Stimulated activated CD8-positive, alpha-beta memory T cell treated with anti-CD3 and anti-CD28 coated beads, Interleukin-7, amount 100 ng/mL, for 48 hours (primary cell): Measurements from ENCODE around the gene IL4R.
"Not testable (repeated sequence)": the region's sequence is repeated elsewhere in the genome, so short reads cannot be mapped to it uniquely, and the experiment has no call there.

Source experiments
- DNase-seq, 2 donors: peaks; one replicate each; pipeline ENCODE4 v3.0.0-alpha.2; 2020; ENCODE audit warnings: low read depth in 1 of 2; ENCODE audit errors: extremely low read depth in 1 of 2

Gene IL4R

DNA sequence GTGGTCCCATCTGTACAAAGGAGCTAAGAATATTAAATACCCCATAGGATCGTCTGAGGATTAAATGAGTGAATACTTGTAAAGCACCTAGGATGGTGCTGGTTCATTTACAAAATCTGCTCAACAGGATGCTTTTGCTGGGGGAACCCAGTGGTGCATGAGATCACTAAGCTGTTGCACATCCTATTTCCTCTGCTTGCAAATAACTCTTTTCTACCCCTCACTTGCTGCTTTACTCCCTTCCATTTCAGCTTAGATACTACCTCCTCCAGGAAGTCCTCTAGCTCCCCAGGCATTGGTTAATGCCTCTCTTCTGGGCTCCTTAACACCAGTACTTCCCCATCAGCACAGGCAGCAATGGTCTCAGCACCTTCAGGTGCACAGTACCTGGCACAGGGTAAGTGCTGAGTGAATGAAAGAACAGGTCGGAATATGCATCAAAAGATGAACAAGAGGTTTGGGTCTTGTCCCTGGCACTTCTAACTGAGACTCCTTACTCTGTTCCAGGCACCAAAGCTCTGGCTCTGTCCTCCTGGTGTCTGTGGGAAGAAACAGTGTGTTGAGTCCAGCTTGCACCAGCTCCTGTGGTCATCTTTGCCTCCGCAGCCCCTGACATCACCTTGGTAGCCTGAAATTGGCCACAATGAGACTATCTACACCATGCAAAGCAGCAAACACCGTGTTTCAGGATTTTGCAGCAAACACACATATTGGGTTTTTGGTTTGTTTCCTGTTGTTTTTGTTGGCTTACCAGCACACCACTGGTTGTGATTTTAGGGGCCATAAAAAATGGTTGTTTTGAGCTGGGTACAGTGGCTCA lies 64.1 kb downstream of the IL4R start:
- no peak for DNase-seq

DNA sequence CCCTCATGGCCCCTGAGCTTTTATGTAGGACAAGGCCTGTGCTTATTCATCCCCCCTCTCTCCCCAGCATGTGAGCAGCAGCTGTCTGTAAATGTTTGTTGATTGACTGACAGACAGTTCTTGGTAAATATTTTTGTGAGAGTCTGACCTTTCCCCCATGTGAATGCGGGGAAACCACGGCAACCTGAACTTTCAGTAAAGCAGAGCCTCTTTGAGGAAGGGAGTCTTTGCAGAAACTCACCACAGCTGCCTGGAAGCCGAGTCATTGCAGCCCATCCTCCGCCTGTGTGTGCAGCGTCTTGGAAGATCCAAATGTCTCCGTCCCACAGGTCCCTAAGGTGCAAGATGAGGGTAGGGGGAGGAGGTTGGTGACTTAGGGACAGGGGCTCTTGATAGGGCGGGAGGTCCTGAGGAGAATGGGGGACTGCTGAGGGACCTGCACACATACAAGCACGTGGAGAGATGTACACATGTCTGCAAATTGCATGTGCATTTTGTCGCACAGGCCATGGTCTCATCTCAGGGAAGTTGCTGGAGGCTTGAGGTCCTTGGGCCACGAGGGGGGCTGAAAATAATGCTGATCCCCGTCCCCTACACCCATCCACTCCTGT lies 65.2 kb downstream of the IL4R start:
- no peak for DNase-seq

DNA sequence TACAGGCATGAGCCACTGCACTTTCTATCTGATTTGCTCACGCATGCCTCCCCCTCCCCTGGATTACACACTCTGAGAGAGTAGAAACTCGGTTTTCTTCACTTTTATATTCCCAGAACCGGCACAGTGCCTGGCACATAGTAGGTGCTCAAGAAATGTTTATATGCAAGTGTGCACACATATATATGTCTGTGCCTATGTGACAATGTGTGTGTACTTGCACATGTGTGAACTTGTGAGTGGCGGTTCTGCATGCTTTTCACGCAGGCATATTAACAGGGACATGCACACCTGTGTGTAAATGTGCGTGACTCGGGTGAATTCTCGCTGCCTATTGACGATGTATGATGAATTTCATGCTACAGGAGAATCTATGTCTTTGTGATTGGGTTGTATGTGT lies 66.1 kb downstream of the IL4R start:
- no peak for DNase-seq

DNA sequence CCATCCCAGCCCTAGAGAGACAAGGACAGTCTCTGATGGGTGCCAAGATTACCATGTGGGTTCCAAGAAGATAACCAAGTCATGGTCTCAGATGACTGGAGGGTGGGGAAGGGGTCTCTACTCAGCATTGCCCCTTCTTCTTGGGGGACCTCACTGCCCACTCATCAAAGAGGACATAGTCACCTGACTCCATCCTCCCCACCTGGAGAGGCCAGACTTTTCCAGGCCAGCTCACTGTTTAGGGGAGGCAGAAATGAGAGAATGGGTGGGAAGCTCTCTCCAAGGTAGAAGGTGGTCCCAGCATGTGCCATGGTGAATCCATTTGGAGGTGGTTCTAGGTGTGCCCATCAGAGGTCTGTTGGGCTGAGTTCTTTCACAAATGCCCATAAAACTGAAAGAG lies 67.5 kb downstream of the IL4R start:
- no peak for DNase-seq

DNA sequence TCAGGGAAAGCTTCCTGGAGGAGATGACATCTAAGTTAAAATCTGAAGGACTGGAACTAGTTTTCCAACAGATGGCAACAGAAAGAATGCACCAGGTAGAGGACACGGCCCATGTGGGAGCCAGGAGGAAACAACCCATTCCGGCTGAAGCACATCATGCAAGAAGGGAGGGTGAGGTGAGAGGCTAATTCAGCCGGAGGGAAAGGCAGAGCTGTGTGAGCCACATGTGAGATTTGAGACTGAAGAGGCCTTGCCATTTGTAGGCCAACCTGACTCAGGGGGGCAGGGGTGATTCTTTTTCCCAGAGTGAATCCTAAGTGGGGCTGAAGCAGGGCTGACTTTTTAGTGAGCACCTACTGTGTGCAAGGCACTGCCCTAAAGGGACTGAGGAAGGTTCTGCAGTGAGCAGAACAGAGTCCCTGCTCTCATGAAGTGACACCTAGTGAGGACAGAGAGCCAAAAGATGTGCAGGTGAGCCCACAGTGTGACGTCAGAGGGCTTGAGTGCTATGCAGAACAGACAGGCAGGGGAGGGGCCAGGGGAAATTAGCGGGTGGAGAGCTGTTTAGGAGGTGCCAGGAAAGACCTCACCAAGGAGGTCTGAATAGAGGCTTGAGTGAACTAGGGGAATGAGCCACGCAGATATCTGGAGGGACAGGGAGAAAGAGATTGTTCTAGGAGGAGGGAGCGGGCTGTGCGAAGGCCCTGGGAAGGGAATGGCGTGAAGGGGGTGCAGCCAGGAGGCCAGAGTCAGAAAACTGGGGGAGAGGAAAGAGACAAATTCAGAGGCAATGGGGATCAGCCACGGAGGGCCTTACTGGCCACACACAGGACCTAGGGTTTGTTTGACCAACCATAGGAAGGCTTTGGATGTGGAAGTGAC lies 68.4 kb downstream of the IL4R start:
- DNase-seq, result no peak

DNA sequence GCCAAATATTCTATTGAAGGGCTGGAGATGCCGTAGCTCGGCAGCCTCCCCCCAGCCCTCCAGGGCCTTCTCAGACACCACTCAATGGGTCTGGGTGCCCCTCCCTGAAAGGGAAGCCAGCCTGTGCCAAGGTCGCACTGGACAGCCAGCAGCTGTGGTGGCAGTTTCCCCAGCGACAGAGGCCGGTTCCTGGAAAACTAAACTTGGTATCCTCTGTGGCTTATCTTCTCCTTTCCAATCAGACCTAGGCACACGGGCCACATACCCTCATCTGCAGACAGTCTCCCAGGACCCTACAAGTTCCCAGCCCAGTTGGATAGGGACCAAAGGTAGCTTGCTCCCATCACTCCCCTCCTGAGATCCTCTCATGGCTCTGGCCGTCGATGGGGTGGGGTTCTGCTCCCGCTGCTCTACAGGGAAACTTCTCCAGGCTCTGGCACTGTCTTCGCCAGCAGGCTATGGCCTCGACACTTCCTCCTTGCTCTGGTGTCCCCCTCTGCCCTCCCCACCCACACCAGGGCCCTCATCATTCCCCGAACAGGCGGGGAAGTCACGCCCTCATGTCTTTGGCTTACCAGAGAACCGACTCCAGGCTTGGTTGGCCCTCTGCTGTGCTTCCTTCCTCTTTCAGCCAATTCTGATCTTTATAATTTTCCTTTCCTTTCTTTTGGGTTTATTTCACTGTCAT lies 69.9 kb downstream of the IL4R start:
- DNase-seq, result no peak

DNA sequence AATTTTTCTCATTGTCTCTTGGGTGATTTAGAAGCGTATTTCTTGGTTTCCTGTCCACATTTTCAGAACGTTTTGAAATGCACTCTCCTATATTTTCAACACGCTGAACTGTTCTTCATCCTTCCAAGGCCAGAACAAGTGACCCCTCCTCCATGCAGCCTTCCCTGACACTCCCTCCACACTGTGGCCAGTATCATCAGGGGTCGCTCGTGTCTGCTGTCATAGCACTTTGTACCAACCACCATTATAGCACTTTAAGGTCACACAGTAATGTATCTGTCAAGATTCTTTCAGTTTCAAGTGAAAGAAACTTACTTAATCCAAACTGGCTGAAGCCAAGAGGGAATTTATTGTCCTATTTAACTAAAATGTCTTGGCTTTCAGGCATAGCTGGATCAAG lies 70.7 kb downstream of the IL4R start:
- DNase-seq, result no peak

DNA sequence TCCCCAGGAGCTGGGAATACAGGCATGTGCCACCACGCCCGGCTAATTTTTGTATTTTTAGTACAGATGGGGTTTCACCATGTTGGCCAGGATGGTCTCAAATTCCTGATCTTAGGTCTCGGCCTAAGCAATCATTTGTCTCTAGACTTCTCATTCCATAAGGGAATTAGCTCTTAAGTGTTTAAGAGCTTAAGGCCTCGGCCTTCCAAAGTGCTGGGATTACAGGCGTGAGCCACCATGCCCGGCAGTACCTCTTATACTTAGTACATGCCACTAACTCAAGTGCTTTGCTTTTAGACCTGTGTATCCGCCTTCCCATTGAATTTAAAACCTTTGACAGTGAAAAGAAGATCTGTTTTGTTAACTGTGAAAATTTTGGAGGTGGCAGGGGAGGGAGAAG lies 71.6 kb downstream of the IL4R start:
- no peak for DNase-seq

DNA sequence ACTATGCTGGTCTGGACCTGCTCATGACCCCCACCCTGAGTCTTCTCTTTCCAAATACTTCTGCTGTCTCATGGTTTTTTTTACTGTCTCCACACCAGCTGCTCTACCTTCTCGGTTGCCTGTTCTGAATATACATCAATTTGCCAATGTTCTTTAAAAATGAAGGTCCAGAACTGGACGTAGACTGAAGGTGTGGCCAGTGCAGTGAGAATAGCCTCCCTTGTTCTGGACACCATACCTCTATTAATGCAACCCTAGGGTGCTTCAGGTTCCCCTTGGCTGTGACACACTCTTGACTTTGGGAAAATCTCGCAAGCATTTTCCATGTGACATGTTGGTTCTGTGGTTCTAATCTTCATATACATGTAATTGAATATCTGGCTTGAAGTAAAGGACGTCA lies 72.9 kb downstream of the IL4R start:
- no peak for DNase-seq

DNA sequence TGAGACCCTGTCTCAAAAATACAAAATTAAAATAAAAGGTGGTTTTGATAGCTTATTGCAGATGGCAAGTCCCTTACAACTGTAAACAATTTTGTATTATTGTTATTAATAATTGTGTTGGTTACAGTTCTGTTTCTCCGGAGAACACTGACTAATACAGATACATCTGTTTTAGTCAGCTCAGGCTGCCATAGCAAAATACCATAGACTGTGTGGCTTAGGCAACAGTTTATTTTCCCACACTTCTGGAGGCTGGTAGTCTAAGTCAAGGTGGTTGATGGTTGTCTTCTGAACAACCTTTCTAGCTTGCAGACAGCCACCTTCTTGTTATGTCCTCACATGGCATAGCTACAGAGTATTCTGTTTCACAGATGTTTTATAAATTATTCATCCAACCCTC lies 74.0 kb downstream of the IL4R start:
- no peak for DNase-seq

DNA sequence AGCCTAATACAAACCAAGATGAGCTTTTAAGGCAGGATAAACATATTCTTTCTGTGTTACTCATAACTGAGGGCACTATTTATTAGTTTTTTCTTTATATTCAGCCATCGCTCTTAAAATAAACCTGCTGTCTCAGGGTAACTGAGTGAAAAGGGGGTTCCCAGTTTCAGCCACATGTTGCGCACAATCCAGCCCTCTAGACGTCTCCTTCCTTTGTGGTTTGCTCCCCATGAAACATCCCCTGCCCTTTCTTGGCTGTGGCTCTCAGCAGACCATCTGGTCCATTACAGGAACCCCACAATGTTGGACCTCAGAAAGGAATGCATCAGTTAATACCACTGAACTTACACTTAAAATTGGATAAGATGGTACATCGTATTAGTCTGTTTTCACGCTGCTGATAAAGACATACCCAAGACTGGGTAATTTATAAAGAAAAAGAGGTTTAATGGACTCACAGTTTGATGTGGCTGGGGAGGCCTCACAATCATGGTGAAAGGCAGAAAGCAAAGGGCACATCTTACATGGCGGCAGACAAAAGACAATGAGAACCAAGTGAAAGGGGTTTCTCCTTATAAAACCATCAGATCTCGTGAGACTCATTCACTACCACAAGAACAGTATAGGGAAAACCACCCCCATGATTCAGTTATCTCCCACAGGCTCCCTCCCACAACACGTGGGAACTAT lies 75.6 kb downstream of the IL4R start:
- DNase-seq, result no peak

DNA sequence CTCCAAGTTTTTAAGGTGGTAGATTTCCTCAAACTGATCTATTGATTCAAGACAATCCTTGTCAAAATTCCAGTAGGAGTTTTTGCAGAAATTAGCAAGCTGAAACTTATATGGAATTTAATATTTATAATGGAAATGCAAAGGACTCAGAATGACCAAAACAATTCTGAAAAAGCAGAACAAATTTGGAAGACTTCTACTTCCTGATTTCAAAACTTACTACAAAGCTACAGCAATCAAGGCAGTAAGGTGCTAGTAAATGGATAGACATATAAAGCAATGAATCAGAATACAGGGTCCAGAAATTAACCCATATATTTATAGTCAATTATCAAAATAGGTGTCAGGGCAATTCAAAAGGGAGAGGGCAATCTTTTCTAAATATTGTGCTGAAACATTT lies 76.4 kb downstream of the IL4R start:
- DNase-seq, result no peak

DNA sequence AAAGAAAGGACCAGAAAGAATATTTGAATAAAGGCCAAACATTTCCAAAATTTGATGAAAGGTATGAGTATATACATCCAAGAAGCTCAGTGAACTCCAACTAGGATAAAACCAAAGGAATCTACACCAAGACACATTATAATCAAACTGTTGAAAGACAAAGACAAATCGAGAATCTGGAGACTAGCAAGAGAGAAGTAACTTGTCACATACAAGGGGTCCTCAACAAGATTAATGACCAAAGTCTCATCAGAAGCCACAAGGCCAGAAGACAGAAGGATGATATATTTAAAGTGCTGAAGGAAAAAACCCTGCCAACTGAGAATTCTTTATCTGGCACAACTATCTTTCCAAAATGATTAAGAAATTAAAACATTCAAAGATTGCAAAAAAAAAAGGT lies 78.9 kb downstream of the IL4R start:
- DNase-seq, result no peak

DNA sequence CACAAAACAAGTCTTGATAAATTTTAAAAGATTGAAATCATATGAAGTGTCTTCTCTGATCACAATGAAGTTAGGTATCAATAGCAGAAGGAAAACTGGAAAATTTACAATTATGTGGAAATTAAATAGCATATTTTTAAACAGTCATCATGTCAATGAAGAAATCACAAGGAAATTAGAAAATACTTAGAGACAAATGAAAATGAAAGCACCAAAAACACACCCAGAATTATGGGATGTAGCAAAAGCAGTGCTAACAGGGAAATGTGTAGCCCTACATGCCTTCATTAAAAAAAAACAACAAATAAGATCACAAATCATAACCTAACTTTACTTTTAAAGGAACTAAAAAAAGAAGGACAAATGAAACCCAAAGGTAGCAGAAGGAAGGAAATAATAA lies 80.7 kb downstream of the IL4R start:
- DNase-seq, result no peak

DNA sequence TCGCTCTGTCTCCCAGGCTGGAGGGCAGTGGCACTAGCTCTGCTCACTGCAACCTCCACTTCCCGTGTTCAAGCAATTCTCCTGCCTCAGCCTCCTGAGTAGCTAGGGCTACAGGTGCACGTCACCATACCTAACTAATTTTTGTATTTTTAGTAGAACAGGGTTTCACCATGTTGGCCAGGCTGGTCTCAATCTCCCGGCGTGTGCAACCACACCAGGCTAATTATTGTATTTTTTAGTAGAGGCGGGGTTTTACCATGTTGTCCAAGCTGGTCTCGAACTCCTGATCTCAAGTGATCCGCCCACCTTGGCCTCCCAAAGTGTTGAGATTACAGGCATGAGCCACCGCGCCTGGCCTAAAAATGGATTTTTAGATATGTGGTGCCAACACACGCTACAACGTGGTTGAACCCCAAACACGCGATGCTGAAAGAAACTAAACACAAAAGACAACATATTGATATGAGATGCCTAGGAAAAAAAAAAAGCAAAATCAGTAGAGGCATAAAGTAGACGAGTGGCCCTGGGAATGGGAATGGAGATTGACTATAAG lies 84.6 kb downstream of the IL4R start:
- DNase-seq, result not testable (repeated sequence)

DNA sequence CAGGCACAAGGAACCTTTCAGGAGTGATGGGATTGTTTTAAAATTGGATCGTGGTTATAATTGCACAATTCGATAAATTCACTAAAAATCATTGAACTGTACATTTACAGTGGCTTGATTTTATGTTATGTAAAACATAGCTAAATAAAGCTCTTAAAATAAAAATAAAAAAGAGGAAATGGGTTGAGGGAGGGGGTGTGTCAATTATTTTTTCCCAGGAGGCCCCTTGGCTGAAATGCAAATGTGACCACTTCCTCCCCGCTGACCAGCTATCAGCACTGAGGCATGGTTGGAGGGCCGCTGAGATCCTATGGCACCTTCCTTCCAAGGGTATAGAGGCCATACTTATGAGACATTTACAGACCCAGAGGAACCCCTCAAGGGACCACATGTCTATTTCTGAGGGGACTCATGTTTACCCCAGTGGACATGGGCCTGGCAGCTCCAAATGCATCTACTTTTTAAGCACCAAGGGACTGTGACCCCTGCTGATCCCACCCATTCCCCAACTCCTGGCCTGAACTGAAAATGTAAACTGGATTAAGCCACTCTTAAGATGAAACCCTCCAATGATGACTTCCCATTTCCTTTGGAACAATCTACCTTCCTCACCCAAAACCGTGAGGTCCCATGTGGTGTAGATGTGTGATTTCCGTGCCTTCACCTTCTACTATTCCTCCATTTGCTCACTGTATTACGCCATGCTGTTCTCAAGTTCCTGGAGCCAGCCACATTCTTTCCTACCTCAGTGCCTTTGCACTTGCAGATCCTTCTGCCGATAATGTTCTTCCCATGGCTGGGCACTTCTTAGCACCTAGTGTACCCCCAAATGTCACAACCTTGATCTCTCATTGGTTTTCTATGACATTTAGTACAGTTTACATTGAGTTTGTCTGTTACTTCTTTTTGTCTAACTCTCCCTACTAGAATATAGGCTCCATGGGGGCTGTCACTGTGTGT lies 85.4 kb downstream of the IL4R start:
- DNase-seq, result no peak

DNA sequence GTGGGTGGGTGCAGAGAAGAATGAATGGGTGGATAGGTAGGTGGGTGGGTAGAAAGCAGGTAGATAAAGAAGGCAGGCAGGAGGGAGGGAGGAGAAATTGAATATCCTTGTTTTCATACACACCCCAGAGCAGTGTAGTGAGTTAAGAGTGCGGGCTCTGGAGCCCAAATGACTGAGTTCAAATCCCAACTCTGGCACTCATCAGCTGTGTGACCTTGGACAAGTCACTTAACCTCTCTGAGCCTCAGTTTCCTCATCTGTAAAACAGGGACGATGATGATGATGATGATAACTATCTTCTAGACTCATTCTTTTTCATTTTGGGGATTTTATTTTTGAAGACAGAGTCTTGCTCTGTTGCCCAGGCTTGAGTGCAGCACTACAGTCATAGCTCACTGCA lies 86.2 kb downstream of the IL4R start:
- DNase-seq, result no peak

DNA sequence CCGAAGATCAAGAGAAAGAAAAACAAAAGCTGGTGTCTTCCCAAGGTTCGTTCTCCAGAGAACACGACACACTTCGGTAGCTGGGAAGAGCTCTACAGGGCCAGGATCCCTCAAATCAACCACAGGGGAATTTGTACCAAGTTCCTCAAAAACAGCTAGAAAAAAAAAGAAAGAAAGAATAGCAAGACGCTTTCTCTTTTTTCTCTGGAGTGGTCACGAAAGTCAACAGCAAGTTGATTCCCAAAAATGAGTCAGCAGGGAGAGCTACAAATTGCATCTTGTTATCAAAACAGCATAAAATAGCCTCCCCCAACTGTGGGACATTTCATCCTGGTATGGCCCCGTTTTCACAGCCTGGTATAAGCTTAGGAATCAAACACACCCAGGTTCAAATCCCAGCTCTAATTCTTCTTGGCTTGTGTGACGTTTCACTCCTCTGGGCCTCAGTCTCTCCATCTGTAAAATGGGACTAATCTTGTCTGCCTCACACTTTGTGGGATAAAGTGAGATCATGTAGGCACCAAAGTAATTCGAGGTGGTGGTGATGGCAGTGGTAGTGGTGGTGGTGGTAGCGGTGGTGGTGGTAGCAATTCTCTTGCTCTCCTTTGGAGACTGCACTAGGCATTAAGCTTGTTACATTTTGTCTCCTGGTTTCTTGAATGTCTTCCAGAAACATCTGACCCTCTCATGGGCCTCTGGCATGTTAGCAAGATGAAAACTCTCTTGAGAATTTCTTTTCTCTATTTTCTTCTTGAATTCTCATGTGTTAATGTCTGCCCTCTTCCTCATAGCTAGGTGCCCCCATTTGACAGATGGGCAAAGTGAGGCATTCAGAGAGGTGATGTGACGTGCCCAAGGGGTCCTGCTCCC lies 87.2 kb downstream of the IL4R start:
- DNase-seq, result no peak
